Inflammatory macrophage treated with lipopolysaccharide for 1 hour (primary cell): ENCODE measurements around the gene FSD2.
A peak's percentile ranks its signal among the peaks of the same experiment; 100 is the strongest.
"Not testable (repeated sequence)": the region's sequence is repeated elsewhere in the genome, so short reads cannot be mapped to it uniquely, and the experiment has no call there.

Source experiments
- DNase-seq, 2 donors: peaks; one replicate each; pipeline ENCODE4 v3.0.0-alpha.2; 2020 to 2022

The FSD2 gene

GRCh38 chr15:82829234-82829633 lies 23.4 kb upstream of the FSD2 start:
- DNase-seq = no peak

- DNase-seq = no peak
Observed at GRCh38 chr15:82828075-82828474, 22.2 kb upstream of the FSD2 start.

GRCh38 chr15:82823049-82823448 lies 17.2 kb upstream of the FSD2 start:
- DNase-seq = no peak

GRCh38 chr15:82821851-82822250 lies 16.0 kb upstream of the FSD2 start:
- not testable (repeated sequence) for DNase-seq

- DNase-seq = not testable (repeated sequence)
Observed at GRCh38 chr15:82821396-82821795, 15.5 kb upstream of the FSD2 start.

- no peak for DNase-seq
Observed at GRCh38 chr15:82820128-82820527, 14.3 kb upstream of the FSD2 start.

- peak in 1 of 2 donors; percentile 16 for DNase-seq
Observed at GRCh38 chr15:82812994-82813393, 7.1 kb upstream of the FSD2 start.

GRCh38 chr15:82810890-82811426 lies 5.1 kb upstream of the FSD2 start:
- peak; percentile 46 to 68 for DNase-seq

GRCh38 chr15:82810061-82810889 lies 4.4 kb upstream of the FSD2 start:
- peak; percentile 23 to 38 for DNase-seq

GRCh38 chr15:82809308-82810060 lies 3.6 kb upstream of the FSD2 start, which contains the start of gene WHAMM:
TSS of gene WHAMM (plus strand) at chr15:82809628. CDS start at chr15:82809727, 99 bp downstream.
- peak; percentile 97 to 98 for DNase-seq

GRCh38 chr15:82808634-82809041 lies 2.8 kb upstream of the FSD2 start:
- DNase-seq = no peak

- DNase-seq = no peak
Observed at GRCh38 chr15:82807920-82808633, 2.2 kb upstream of the FSD2 start.

- DNase-seq = no peak
Observed at GRCh38 chr15:82804575-82804949, 1.3 kb downstream of the FSD2 start.

GRCh38 chr15:82803793-82804574 lies 1.9 kb downstream of the FSD2 start:
- no peak for DNase-seq

GRCh38 chr15:82802497-82802896 lies 3.4 kb downstream of the FSD2 start:
- DNase-seq = no peak

GRCh38 chr15:82799183-82799841 lies 6.6 kb downstream of the FSD2 start:
- DNase-seq = no peak

- DNase-seq = peak in 1 of 2 donors; percentile 12
Observed at GRCh38 chr15:82798531-82799166, 7.2 kb downstream of the FSD2 start.

GRCh38 chr15:82798104-82798503 lies 7.8 kb downstream of the FSD2 start:
- no peak for DNase-seq

GRCh38 chr15:82793737-82794136 lies 12.1 kb downstream of the FSD2 start:
- DNase-seq = no peak

- no peak for DNase-seq
Observed at GRCh38 chr15:82792068-82792467, 13.8 kb downstream of the FSD2 start.

GRCh38 chr15:82790321-82790720 lies 15.5 kb downstream of the FSD2 start:
- no peak for DNase-seq
